ENCODE data around the gene PDIA5.

Gene PDIA5

DNA sequence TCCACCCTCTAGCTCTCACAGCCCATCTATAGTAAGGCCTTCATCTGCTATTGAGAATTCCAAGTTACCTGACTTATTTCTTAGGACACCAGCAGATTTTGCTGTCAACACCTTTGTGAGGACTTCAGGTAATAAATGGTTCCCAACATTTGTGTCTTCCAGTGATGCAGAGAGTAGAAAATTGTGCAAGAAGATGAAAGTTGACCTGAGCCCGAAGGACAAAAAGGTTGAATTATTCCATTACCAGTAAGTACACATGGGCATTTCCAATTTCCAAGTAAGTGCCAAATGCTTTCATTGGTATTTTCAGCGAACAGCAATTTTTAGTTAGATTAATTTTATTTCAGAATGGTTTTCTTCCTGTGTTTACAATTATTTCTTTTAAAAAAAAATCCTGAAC is 35.4 kb downstream of the PDIA5 start:
- H4K20me1 ChIP-seq (ENCODE audit: insufficient read depth, low read length): no peaks in the 10 kb centered on the region
- TF ChIP-seq, protein P1, sequence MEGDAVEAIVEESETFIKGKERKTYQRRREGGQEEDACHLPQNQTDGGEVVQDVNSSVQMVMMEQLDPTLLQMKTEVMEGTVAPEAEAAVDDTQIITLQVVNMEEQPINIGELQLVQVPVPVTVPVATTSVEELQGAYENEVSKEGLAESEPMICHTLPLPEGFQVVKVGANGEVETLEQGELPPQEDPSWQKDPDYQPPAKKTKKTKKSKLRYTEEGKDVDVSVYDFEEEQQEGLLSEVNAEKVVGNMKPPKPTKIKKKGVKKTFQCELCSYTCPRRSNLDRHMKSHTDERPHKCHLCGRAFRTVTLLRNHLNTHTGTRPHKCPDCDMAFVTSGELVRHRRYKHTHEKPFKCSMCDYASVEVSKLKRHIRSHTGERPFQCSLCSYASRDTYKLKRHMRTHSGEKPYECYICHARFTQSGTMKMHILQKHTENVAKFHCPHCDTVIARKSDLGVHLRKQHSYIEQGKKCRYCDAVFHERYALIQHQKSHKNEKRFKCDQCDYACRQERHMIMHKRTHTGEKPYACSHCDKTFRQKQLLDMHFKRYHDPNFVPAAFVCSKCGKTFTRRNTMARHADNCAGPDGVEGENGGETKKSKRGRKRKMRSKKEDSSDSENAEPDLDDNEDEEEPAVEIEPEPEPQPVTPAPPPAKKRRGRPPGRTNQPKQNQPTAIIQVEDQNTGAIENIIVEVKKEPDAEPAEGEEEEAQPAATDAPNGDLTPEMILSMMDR (IDR thresholded peaks at IDR 0.05; ENCODE audit: low read length): no peak
- TF ChIP-seq EZH2 (optimal IDR thresholded peaks at IDR 0.05; ENCODE audit: low read depth, low read length): no peak
- no peak for TF ChIP-seq EZH2phosphoT487 (IDR thresholded peaks at IDR 0.05; ENCODE audit: low read length)
- H3K27ac ChIP-seq (ENCODE audit: low read length): no peak overlapping the region
- no peak for DNase-seq
- H2AFZ ChIP-seq (ENCODE audit: low read length): no peak overlapping the region
- H3K4me1 ChIP-seq (ENCODE audit: low read length): no peaks in the 10 kb centered on the region
- H3K9ac ChIP-seq (ENCODE audit: low read length): no peak overlapping the region
- H3K9me2 ChIP-seq (replicated peaks; ENCODE audit: insufficient read depth, low read length): no peaks in the 10 kb centered on the region
- H3K27me3 ChIP-seq (replicated peaks; ENCODE audit: insufficient read depth, low read length): no peaks in the 10 kb centered on the region
- H3K36me3 ChIP-seq (replicated peaks; ENCODE audit: insufficient read depth, low read length): no peaks in the 10 kb centered on the region
- no peaks in the 10 kb centered on the region for H3K79me2 ChIP-seq (ENCODE audit: low read length)
- no peaks in the 10 kb centered on the region for H3F3A ChIP-seq (ENCODE audit: insufficient read depth, low read length)
- no peak overlapping the region for H3K4me2 ChIP-seq (ENCODE audit: low read depth, low read length)
- H3K4me3 ChIP-seq (ENCODE audit: low read length): no peak overlapping the region
- no peaks in the 10 kb centered on the region for H3K9me3 ChIP-seq (replicated peaks; ENCODE audit: insufficient read depth, low read length)

DNA sequence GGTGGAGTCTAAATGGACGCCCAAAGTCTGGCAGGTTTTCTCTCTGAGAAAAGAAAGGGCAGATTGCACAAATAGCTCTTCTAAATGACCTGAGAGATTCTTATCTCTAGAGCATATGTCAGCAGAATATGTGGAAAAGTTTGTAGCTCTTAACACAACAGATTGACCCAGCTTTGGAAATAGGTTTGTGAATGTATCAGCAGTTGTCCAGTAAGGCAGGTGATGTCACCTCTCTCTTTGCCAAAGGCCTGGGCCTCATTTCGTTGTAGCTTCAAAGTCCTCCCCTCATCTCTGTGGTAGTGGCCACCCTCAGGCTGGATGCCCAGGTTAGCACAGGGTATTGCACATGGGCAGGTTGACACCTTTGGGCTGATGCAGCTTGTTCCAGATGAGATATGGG is 36.0 kb downstream of the PDIA5 start:
- H3K4me1 ChIP-seq (ENCODE audit: low read length): no peaks in the 10 kb centered on the region
- H3K9ac ChIP-seq (ENCODE audit: low read length): no peak overlapping the region
- no peak overlapping the region for H3K27ac ChIP-seq (ENCODE audit: low read length)
- no peaks in the 10 kb centered on the region for H3K9me2 ChIP-seq (replicated peaks; ENCODE audit: insufficient read depth, low read length)
- H3F3A ChIP-seq (ENCODE audit: insufficient read depth, low read length): no peaks in the 10 kb centered on the region
- H3K4me2 ChIP-seq (ENCODE audit: low read depth, low read length): no peak overlapping the region
- H3K4me3 ChIP-seq (ENCODE audit: low read length): no peak overlapping the region
- H3K9me3 ChIP-seq (replicated peaks; ENCODE audit: insufficient read depth, low read length): no peaks in the 10 kb centered on the region
- DNase-seq: no peak
- H2AFZ ChIP-seq (ENCODE audit: low read length): no peak overlapping the region
- H3K79me2 ChIP-seq (ENCODE audit: low read length): no peaks in the 10 kb centered on the region
- H3K27me3 ChIP-seq (replicated peaks; ENCODE audit: insufficient read depth, low read length): no peaks in the 10 kb centered on the region
- no peaks in the 10 kb centered on the region for H4K20me1 ChIP-seq (ENCODE audit: insufficient read depth, low read length)
- TF ChIP-seq EZH2phosphoT487 (IDR thresholded peaks at IDR 0.05; ENCODE audit: low read length) (no peak), EZH2 (optimal IDR thresholded peaks at IDR 0.05; ENCODE audit: low read depth, low read length) (no peak)
- TF ChIP-seq, protein P1 (IDR thresholded peaks at IDR 0.05; ENCODE audit: low read length): no peak
- no peaks in the 10 kb centered on the region for H3K36me3 ChIP-seq (replicated peaks; ENCODE audit: insufficient read depth, low read length)

DNA sequence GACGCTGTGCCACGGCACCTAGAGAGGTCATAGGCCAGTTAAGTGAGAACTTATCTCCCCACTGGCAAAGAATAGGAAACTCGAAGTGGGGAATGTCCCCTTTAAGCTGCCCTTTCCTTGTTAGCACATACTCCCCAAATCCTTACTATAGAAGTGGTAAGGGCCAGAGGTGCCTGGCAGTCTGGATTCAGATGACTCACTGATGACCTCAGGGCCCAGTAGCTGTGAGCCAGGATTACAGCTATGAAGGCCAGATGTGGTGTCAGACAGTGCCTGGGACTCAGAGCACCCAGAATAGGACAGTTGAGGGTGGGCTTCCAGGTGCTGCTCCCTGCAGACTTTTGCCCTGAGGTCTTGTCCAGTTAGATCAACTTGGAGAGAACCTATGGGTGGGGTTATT is 37.7 kb downstream of the PDIA5 start:
- no peaks in the 10 kb centered on the region for H3K79me2 ChIP-seq (ENCODE audit: low read length)
- DNase-seq: no peak
- no peaks in the 10 kb centered on the region for H3K9me2 ChIP-seq (replicated peaks; ENCODE audit: insufficient read depth, low read length)
- H3K4me2 ChIP-seq (ENCODE audit: low read depth, low read length): no peak overlapping the region
- no peaks in the 10 kb centered on the region for H3K4me1 ChIP-seq (ENCODE audit: low read length)
- H2AFZ ChIP-seq (ENCODE audit: low read length): no peak overlapping the region
- no peaks in the 10 kb centered on the region for H3F3A ChIP-seq (ENCODE audit: insufficient read depth, low read length)
- no peaks in the 10 kb centered on the region for H3K36me3 ChIP-seq (replicated peaks; ENCODE audit: insufficient read depth, low read length)
- H3K9ac ChIP-seq (ENCODE audit: low read length): no peak overlapping the region
- TF ChIP-seq EZH2 (optimal IDR thresholded peaks at IDR 0.05; ENCODE audit: low read depth, low read length) (no peak), EZH2phosphoT487 (IDR thresholded peaks at IDR 0.05; ENCODE audit: low read length) (no peak)
- H3K27me3 ChIP-seq (replicated peaks; ENCODE audit: insufficient read depth, low read length): no peaks in the 10 kb centered on the region
- H3K9me3 ChIP-seq (replicated peaks; ENCODE audit: insufficient read depth, low read length): no peaks in the 10 kb centered on the region
- H4K20me1 ChIP-seq (ENCODE audit: insufficient read depth, low read length): no peaks in the 10 kb centered on the region
- H3K27ac ChIP-seq (ENCODE audit: low read length): no peak overlapping the region
- no peak overlapping the region for H3K4me3 ChIP-seq (ENCODE audit: low read length)

DNA sequence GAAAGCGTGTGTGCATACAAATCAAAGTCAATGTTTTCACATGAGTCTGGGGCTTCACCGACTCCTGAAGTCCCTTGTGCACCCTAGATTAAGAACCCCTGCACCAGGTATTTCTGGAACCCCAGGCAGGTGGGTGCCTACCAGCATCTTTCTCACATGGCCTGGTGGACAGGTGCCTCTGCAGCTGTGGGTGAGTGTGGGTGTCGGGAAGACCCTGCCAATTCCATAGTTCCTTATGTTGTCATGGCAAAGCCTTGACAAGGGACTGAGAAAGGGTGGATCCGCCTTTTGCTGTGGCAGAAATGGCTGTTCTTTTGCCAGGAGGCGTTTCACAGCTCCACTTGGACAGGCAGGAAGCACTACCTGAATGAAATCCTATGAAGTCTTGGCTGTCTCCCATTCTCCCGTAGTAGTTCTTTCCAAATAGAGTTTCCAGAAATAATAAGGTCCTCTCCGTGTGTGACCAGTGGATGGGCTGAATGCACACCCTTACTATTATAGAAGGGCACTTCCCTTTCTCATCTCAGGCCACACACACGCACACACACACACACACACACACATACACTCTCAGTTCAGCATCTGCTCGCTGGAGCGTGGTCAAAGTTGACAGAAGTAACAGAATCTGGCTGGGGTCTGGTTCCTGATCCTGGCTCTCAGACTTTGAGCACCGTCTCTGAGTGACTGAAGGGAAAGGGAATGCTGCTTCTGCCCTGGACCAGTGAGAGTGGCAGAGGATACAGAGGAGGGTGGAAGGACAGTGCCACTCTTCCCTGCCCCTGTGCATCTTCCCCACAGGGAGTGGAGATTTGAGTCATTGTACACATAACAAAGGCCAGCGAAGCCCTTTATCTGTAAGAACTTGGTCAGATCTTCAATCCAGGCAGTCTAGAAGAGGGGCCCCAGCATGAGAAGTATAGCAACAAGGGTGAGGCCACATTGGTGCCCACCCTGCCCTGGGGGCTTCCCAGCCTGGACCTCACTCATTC is 38.7 kb downstream of the PDIA5 start:
- DNase-seq: no peak
- H4K20me1 ChIP-seq (ENCODE audit: insufficient read depth, low read length): no peaks in the 10 kb centered on the region
- H3K27ac ChIP-seq (ENCODE audit: low read length): no peak overlapping the region
- H3K9me3 ChIP-seq (replicated peaks; ENCODE audit: insufficient read depth, low read length): no peaks in the 10 kb centered on the region
- H3K9me2 ChIP-seq (replicated peaks; ENCODE audit: insufficient read depth, low read length): no peaks in the 10 kb centered on the region
- no peaks in the 10 kb centered on the region for H3K4me1 ChIP-seq (ENCODE audit: low read length)
- H3K27me3 ChIP-seq (replicated peaks; ENCODE audit: insufficient read depth, low read length): no peaks in the 10 kb centered on the region
- H3F3A ChIP-seq (ENCODE audit: insufficient read depth, low read length): no peaks in the 10 kb centered on the region
- no peak overlapping the region for H3K9ac ChIP-seq (ENCODE audit: low read length)
- TF ChIP-seq EZH2phosphoT487 (IDR thresholded peaks at IDR 0.05; ENCODE audit: low read length) (no peak), EZH2 (optimal IDR thresholded peaks at IDR 0.05; ENCODE audit: low read depth, low read length) (no peak)
- TF ChIP-seq, protein P1 (IDR thresholded peaks at IDR 0.05; ENCODE audit: low read length): no peak
- H3K79me2 ChIP-seq (ENCODE audit: low read length): no peaks in the 10 kb centered on the region
- H2AFZ ChIP-seq (ENCODE audit: low read length): no peak overlapping the region
- no peak overlapping the region for H3K4me2 ChIP-seq (ENCODE audit: low read depth, low read length)
- H3K36me3 ChIP-seq (replicated peaks; ENCODE audit: insufficient read depth, low read length): no peaks in the 10 kb centered on the region
- H3K4me3 ChIP-seq (ENCODE audit: low read length): no peak overlapping the region

Data from MM.1S (cell line).